HG03571 (cell line): ENCODE results near the gene BAIAP2L1.

ENCODE experiments used
- ATAC-seq: cut with Tn5 transposase; IDR thresholded peaks from one replicate; pipeline ENCODE4 v1.9.1; 2021; ENCODE audit not compliant: unreplicated experiment

The BAIAP2L1 gene

DNA sequence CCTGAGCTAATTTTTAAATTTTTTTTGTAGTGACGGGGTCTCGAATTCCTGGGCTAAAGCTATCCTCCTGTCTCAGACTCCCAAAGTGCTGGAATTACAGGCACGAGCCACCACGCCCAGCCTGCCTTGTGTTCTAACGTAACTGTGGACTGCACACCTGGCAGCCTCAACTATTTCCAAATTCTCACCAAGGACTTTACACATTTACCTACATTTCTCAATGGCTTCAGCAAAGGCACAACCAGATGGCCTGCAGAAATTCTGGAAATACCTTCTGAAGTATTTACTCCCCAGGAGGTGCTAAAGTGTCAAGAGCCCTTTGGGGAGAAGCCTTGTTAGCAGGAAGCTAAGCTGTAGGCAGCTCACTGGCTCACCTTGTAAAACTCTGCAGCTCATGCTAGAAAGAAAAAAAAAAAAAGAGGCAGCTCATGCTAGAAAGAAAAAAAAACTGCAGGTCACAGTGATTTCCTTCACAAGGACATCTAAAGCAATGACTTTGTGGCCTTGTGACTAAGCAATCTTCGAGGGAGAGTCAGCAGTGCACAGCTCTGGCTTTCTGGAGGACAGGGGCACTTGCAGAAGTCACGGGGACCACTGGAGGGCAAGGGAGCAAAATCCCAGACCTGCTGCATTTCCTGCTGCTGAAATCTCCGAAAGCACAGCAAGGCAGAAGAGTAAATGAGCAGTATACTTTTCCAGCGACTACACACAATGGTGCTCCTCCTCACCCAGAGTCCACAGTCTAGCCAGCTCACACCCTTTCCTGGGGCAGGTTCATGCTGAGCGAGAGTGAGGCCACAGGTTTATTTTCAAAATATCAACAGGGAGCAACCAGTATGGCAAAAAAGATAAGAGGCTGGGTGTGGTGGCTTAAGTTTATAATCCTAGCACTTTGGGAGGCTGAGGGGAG, 40.4 kb downstream of the BAIAP2L1 start:
- no peak for ATAC-seq

DNA sequence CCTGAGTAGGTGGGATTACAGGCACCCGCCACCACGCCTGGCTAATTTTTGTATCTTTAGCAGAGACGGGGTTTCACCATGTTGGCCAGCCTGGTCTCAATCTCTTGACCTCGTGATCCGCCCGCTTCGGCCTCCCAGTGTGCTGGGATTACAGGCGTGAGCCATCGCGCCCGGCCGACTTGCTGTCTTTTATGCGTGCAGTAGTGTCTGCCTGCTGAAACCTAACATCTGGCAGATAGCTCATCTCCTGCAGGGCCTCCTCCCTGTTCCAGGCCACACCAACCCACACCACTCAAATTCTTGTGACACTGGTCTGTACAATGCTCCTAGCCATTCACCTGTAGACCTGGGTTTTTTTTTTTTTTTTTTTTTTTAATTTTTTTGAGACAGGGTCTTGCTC, 41.5 kb downstream of the BAIAP2L1 start:
- ATAC-seq, result no peak

DNA sequence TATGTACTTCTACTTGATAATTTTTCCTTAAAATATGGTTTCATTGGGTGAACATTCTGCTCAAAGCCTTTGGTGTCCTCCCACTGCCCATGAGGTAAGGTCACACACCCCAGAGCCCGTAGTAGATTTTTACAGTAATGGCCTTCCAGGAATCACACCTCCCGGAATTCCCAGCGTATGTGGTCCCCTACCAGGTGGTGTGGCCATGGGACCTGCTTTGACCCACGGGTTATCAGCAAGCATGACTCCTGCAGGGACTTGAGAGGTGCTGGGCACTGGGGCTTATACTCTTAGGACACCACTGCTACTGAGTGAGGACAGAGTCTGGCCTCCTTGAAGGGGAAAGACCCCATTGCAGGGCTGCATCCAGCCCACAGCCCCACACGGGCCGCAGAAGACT, 42.2 kb downstream of the BAIAP2L1 start:
- ATAC-seq, result no peak

DNA sequence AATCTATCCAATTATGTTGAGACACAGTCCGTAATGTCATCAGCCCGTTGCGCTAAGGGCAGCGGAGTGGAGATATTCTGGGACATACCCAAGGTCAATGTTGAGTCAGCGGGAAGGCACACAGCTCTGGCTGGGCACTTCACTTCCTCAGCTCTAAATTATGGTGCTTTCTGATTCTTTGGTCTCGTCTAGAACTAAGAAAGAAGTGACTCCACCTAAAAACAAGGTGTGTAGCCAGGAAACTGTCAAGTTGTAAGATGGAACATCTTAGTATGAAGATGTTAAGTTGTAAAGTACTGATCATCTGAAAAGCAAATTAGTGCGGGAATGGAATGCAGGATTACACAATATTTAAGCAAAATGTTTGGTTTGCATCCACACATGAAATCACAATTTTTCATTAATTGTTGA, 43.1 kb downstream of the BAIAP2L1 start:
- no peak for ATAC-seq

DNA sequence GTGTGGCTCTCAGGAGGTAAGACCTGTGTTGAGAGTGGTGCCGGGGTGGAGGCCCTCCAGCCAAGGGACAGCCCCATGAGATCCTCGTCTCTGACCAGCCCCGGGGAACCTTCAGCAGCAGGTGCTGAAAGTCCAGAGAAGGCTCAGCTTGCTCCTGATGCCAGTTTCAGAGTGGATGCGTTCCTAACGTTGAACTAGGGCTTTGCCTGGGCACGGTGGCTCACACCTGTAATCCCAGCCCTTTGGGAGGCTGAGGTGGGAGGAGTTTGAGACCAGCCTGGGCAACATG, 45.7 kb downstream of the BAIAP2L1 start:
- no peak for ATAC-seq

DNA sequence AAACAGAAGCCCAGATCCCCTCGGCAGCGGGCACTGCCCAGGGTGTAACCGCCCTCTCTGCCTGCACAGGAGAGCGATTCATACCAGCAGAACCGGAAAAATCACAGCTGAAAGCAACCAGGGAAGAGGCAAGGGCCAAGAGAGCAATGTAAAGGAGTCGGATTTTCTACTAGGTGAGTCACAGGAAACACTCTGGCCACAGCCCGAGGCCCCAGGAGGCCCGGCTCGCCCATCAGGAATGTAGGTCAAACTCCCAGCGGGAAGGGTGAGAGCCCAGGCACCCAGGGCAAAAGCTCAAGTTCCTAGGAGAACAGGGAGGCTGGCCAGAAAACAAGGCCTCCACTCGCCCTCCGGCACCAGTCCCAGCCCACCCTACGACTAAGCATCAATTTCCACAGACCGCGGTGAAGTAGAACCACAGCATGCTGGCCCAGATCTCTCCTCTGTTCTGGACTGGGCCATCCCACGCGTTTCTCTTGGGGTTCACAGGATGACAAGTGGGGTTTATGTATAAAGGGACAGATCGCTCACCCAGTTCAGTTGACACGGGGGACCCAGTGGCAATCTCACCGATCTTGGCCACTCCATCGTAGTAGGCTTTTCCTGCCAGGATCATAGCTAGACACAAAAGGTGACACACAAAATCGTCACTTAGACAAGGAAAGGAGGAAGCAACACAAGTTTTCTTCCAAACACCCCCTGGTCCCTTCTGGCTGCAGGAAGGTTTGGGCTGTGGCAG, 46.2 kb downstream of the BAIAP2L1 start:
- no peak for ATAC-seq

DNA sequence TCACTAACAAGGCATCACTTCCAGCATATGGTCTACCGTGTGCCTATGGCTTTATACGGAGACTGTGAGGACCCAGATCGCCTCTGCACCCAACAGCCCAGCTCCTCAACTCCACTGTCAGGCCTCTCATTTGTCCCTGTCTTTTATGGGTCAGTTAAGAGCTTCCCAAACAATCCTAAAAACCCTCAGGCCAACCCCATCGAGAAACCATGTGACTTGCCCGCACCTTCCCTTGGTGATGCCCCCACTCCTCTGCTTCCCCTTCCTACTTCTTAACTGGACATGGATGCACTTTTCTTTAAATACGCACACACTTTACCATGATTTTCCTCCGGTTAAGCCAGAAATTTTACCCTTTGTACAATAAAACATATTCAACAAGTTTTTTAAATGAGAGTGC, 46.8 kb downstream of the BAIAP2L1 start:
- ATAC-seq, result no peak

DNA sequence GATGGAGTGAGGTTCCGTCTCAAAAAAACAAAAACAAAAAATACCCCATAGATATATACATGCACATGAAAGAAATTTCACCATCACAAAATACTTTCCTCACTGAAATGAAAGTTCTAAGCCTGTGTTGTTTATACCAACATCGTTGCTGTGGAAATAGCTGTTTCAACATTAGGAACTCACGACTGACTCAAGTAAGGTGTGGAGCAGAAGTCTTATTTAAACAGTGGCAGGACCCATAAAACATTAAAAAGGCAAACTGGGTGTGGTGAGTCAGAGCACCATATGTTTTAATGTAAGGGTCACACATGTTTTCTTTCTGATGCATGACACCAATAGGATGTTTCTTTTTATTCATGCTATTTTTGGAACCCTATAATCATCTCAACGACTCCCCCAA, 48.3 kb downstream of the BAIAP2L1 start:
- no peak for ATAC-seq

DNA sequence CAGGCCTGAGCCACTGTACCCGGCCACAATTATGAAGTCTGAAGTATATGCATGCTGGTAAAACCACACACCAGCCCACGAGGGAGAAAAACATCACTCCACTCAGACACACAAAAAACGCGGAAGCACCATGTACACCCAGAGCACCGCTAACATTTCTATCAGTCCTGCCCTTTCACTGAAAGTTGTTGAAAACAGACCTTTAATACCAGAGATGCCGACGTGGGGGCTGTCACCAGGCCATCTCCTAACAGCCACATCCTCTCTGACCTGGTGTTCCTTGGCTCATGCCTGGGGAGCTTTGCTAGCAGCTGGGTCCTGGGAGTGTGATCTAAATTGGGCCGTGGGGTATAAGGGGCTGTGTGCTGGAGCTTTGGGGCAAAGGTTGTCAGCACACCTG, 49.8 kb downstream of the BAIAP2L1 start:
- ATAC-seq, result no peak

DNA sequence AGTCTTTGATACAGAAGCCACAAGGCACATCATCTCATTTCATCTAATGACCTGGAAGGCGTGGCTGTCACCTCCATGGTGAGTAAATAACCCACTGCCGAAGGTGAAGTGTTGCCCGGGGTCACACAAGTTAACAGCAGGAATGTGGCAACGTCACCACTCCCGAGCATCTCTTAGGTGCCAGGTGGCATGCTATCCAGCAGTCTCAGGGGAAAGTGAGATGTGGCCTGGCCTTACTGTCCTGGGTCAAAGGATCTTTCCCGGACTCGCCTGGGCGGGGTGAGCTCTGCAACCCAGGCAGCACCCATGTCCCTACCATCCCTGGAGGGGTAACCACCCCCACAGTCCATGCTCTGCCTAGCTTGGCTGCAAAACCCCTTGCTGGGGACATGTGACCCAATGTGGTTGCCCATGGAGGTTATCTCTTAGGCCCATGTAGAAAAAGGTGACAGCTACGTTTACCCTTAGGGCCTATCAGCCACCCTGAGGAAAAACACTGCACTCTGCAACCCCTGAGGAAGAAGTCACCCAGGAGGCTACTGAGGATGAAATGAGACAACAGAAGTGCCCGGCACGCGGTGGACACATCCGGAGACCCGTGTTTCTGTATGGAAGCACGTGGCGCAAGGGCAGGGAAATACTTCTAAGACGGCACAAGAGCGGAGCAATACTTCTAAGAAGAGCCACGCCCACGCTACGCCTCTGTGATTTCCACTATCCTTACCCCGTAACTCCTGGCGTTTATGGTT, 52.0 kb downstream of the BAIAP2L1 start:
- no peak for ATAC-seq

DNA sequence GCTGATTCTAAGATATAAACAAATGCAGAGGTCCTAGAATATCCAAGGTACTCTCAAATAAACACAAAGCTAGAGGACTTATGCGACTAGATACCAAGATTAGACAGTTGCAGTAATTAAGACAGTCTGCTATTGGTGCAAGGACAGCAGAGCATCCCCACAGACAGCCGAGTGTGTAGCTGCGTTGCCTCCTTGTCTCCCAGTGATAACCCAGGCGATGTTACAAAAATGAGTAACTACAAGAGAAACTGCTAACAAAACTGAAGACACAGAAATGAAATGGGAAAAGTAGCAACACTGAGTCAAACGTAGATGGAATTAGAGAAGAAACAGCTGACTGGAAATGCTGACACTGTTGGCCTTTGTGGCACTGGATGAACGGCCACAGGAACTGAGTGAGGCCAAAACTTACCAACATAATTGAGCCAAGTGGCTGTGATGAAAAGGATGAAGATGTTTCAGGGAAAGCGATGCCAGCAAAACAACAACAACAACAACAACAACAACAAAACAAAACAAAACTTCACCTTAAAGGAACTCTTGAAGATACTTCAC, 54.3 kb downstream of the BAIAP2L1 start:
- no peak for ATAC-seq

DNA sequence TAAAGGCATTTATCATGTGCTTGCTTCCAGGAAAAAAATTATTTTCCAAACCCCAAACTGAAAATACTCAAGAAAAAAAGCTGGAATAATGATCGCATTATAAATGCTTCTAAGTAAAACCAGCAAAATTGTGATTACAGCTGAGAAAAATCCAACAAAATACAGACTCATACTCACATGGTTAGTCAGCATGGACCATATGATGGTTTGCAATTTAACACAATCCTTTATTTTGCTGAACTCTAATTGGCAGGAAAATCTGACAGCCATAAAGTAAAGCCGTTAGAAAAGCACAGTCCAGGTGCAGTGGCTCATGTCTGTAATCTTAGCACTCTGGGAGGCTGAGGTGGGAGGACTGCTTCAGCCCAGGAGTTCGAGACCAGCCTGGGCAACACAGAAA, 59.8 kb downstream of the BAIAP2L1 start:
- no peak for ATAC-seq

DNA sequence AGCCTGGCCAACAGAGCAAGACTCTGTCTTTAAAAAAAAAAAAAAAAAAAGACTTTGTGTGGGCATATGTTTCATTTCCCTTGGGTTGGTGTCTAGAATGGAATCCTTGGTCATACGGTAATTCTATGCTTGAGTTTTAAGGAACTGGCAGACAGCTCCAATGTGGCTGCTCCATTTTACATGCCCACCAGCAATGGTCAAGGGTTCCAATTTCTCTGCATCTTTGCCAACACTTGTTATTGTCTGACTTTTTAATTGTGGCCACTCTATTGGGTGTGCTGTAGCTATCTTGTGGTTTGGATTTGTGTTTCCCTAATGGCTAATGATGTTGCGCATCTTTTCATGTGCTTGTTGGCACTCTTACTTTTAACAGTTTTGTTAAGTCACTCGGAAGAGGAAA, 61.8 kb downstream of the BAIAP2L1 start:
- ATAC-seq, result no peak

DNA sequence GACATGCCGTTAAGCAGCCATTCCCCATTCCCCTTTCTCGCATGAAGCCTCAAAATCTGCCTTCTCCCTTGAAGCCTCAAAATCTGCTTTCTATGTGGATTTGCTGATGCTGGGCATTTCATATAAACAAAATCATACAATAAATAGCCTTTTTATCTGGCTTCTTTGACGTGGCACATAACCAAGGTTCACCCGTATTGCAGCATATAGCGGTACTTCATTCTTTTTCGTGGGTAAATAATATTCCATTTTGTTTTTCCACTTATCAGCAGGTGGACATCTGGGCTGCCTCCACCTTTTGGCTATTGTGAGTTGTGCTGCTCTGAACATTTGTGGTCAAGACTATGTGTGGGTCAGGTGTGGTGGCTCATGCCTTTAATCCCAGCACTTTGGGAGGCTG, 62.4 kb downstream of the BAIAP2L1 start:
- no peak for ATAC-seq

DNA sequence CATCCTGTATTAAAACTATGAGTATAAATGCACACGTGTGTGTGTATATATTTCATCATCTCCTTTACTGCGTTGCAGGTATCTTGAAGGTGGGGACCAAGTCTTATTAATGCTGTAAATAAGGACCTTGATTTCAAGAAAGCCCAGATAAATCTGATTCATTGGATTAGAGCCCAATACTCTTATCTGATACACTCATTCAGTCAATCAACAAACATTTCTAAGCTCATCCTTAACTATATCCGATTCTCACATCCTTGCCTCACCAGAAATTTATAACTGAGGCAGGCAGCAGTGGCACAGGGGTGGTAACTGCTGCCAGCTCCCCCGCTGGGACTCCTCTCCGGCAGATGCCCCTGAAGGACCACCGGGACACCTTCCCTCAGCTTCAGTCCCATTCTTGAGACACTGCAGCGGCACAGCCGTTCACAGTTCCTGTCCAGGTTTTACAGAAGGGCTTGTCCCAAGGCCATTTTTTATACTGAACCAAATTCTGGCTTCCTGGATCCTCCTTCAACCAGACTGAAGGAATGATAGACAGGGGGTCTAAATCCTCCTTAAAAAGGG, 65.4 kb downstream of the BAIAP2L1 start:
- ATAC-seq, result no peak

DNA sequence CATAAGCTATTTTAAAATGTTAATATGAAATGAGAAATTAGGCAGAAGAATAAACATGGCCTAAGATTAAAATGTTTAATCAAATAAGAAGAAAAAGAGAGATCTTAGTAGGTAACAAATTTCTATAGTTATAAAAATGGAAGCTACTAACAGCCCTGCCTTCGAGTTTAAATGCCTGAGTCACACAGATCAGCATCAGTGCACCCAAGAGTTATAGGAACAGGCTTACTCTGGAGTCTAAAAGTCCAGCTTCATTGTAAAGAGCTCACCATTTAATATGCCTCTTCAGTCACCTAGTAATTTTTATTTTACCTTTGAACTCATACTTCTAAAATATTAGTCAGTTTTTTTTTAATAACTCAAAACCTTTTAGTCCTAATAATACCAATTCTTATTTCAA, 66.8 kb downstream of the BAIAP2L1 start:
- no peak for ATAC-seq

DNA sequence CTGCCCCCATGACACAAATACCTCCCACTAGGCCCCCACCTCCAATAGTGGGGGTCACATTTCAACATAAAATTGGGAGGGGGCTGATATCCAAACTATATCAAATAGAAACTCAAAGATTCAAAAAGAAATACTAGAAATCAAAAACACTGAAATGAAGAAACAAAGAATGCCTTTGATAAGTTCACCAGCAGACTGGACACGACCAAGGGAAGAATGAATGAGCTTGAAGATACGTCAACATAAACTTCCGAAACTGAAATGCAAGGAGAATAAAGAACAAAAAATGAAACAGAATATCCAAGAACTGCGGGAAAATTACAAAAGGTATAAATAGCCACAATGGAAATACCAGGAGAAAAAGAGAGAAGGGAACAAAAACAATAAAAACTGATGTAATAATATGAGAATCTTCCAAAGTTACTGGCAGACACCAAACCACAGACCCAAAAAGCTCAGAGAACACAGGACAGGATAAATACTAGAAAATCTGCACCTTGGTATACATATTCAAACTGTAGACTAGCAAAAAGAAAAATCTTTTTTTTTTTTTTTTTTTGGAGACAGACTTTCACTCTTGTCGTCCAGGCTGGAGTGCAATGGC, 69.9 kb downstream of the BAIAP2L1 start:
- no peak for ATAC-seq

DNA sequence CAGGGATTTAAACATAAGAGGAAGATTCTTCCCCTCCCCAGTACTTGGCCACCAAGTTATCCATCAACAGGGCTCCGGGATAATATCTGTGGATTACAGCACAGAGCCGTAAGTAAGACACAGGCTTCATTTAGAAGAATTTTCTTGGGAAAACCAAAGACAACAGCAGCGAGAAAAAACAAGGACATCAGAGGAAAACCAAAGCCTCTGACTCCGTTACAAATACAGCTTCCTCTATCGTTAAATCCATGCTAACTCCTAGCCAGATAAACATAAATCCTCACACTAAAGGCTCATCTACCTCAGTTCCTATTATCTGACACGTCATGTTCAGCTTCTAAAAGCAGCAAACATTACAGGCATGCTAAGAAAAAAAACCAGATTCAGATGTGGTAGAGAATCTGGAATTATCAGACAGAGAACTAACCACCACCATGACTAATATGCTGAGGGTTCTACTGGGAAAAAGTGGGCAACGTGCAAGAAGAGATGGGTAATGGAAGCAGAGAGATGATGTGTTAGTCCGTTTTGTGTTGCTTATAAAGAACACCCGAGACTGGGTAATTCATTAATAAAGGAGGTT, 71.0 kb downstream of the BAIAP2L1 start:
- no peak for ATAC-seq

DNA sequence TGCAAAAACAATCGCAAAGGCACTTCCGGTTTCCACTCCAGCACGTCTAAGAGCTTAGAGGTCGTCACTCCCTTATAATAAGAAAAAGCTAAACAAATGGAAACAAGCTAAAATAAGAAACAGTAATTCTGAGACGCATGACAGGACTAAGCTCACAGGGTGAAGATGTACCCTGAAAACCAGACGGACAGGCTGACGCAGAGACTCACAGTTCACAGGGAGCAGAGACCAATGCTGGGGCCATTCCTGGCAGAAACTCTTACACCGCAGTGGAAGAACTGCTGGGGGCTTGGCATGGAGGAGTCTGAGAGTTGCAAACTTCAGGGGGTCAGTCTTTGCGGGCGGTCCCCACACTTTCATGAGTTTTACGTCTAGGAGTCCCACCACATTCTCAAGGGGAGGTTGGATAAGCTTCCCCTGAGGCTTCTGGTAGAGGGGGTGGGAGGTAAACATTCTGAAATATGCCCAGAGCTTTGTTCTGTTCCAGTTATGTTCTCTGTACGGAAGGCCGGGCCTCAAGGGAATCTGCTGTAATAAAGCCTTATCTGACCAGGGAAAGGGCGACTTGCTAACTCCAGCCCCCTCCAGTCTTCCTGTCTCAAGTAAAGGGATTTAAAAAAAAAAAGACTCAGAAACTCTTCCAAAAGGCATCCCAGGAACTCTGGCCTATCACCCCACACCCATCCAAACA, 71.6 kb downstream of the BAIAP2L1 start:
- no peak for ATAC-seq

DNA sequence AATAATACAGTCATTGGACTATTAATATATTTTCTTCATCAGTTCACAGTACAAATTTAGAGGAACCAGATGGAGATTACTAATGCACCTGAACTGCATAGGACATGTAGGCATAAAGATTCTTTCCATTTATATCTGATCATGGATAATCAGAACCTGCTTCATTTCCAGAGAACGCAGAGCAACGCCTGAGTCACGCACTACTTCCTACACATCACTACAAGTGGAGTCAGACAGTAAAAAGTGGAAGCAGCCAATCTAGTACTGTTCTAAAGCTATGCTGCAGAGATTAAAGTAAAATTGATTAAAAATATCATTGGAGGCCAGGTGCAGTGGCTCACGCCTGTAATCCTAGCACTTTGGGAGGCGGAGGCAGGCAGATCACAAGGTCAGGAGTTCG, 76.1 kb downstream of the BAIAP2L1 start:
- ATAC-seq, result no peak
